ENCODE data around the gene WASL.

The WASL gene

GRCh38 chr7:123666492-123666891 is 82.3 kb downstream of the WASL start:
- H3K27ac ChIP-seq (ENCODE audit: low read depth, low read length), result no peak overlapping the region
- no peak overlapping the region for H3K4me3 ChIP-seq (ENCODE audit: low read depth in 1 of 2, low read length in 2 of 2)
- no peaks in the 10 kb centered on the region for H3K36me3 ChIP-seq (ENCODE audit: insufficient read depth, low read length)
- no peaks in the 10 kb centered on the region for H3K27me3 ChIP-seq (ENCODE audit: control insufficient read depth in 1 of 2, insufficient read depth in 2 of 2, low read length in 2 of 2)
- no peaks in the 10 kb centered on the region for H3K9me3 ChIP-seq (ENCODE audit: low read length)
- H3K4me1 ChIP-seq (ENCODE audit: insufficient read depth, low read length), result no peaks in the 10 kb centered on the region
- no peak overlapping the region for H3K9ac ChIP-seq (ENCODE audit: low read length)

- Histone ChIP-seq H3K9me3 (ENCODE audit: low read length) (no peaks in the 10 kb centered on the region), H3K4me1 (ENCODE audit: insufficient read depth, low read length) (no peaks in the 10 kb centered on the region), H3K27ac (ENCODE audit: low read depth, low read length) (no peak overlapping the region), H3K4me3 (ENCODE audit: low read depth in 1 of 2, low read length in 2 of 2) (no peak overlapping the region), H3K9ac (ENCODE audit: low read length) (no peak overlapping the region), H3K27me3 (ENCODE audit: control insufficient read depth in 1 of 2, insufficient read depth in 2 of 2, low read length in 2 of 2) (no peaks in the 10 kb centered on the region), H3K36me3 (ENCODE audit: insufficient read depth, low read length) (no peaks in the 10 kb centered on the region)
Observed at GRCh38 chr7:123665896-123666295, 82.9 kb downstream of the WASL start.

GRCh38 chr7:123665157-123665556 is 83.6 kb downstream of the WASL start:
- no peaks in the 10 kb centered on the region for H3K4me1 ChIP-seq (ENCODE audit: insufficient read depth, low read length)
- no peak overlapping the region for H3K27ac ChIP-seq (ENCODE audit: low read depth, low read length)
- no peak overlapping the region for H3K4me3 ChIP-seq (ENCODE audit: low read depth in 1 of 2, low read length in 2 of 2)
- no peaks in the 10 kb centered on the region for H3K36me3 ChIP-seq (ENCODE audit: insufficient read depth, low read length)
- no peaks in the 10 kb centered on the region for H3K27me3 ChIP-seq (ENCODE audit: control insufficient read depth in 1 of 2, insufficient read depth in 2 of 2, low read length in 2 of 2)
- no peak overlapping the region for H3K9ac ChIP-seq (ENCODE audit: low read length)
- no peaks in the 10 kb centered on the region for H3K9me3 ChIP-seq (ENCODE audit: low read length)

GRCh38 chr7:123663200-123663599 is 85.6 kb downstream of the WASL start:
- Histone ChIP-seq H3K4me1 (ENCODE audit: insufficient read depth, low read length) (no peaks in the 10 kb centered on the region), H3K27ac (ENCODE audit: low read depth, low read length) (no peak overlapping the region), H3K9me3 (ENCODE audit: low read length) (no peaks in the 10 kb centered on the region), H3K27me3 (ENCODE audit: control insufficient read depth in 1 of 2, insufficient read depth in 2 of 2, low read length in 2 of 2) (no peaks in the 10 kb centered on the region), H3K9ac (ENCODE audit: low read length) (no peak overlapping the region), H3K36me3 (ENCODE audit: insufficient read depth, low read length) (no peaks in the 10 kb centered on the region), H3K4me3 (ENCODE audit: low read depth in 1 of 2, low read length in 2 of 2) (no peak overlapping the region)

GRCh38 chr7:123662755-123663154 is 86.0 kb downstream of the WASL start:
- H3K27ac ChIP-seq (ENCODE audit: low read depth, low read length), result no peak overlapping the region
- H3K9ac ChIP-seq (ENCODE audit: low read length), result no peak overlapping the region

GRCh38 chr7:123662293-123662692 is 86.5 kb downstream of the WASL start:
- H3K4me1 ChIP-seq (ENCODE audit: insufficient read depth, low read length), result no peaks in the 10 kb centered on the region
- H3K27ac ChIP-seq (ENCODE audit: low read depth, low read length), result no peak overlapping the region
- no peak overlapping the region for H3K4me3 ChIP-seq (ENCODE audit: low read depth in 1 of 2, low read length in 2 of 2)
- H3K27me3 ChIP-seq (ENCODE audit: control insufficient read depth in 1 of 2, insufficient read depth in 2 of 2, low read length in 2 of 2), result no peaks in the 10 kb centered on the region
- no peaks in the 10 kb centered on the region for H3K36me3 ChIP-seq (ENCODE audit: insufficient read depth, low read length)
- H3K9ac ChIP-seq (ENCODE audit: low read length), result no peak overlapping the region
- H3K9me3 ChIP-seq (ENCODE audit: low read length), result no peaks in the 10 kb centered on the region

More at GRCh38 chr7:123662755-123663154, 86.0 kb downstream of the WASL start:
- Histone ChIP-seq H3K27me3 (ENCODE audit: control insufficient read depth in 1 of 2, insufficient read depth in 2 of 2, low read length in 2 of 2) (no peaks in the 10 kb centered on the region), H3K36me3 (ENCODE audit: insufficient read depth, low read length) (no peaks in the 10 kb centered on the region), H3K4me1 (ENCODE audit: insufficient read depth, low read length) (no peaks in the 10 kb centered on the region), H3K9me3 (ENCODE audit: low read length) (no peaks in the 10 kb centered on the region), H3K4me3 (ENCODE audit: low read depth in 1 of 2, low read length in 2 of 2) (no peak overlapping the region)

- no peaks in the 10 kb centered on the region for H3K9me3 ChIP-seq (ENCODE audit: low read length)
- H3K4me3 ChIP-seq (ENCODE audit: low read depth in 1 of 2, low read length in 2 of 2), result no peak overlapping the region
- no peak overlapping the region for H3K27ac ChIP-seq (ENCODE audit: low read depth, low read length)
- no peaks in the 10 kb centered on the region for H3K27me3 ChIP-seq (ENCODE audit: control insufficient read depth in 1 of 2, insufficient read depth in 2 of 2, low read length in 2 of 2)
- H3K4me1 ChIP-seq (ENCODE audit: insufficient read depth, low read length), result no peaks in the 10 kb centered on the region
- H3K36me3 ChIP-seq (ENCODE audit: insufficient read depth, low read length), result no peaks in the 10 kb centered on the region
- H3K9ac ChIP-seq (ENCODE audit: low read length), result no peak overlapping the region
Observed at GRCh38 chr7:123661765-123662164, 87.0 kb downstream of the WASL start.

GRCh38 chr7:123660514-123661354 is 88.1 kb downstream of the WASL start:
- H3K4me1 ChIP-seq (ENCODE audit: insufficient read depth, low read length), result no peaks in the 10 kb centered on the region
- no peak overlapping the region for H3K4me3 ChIP-seq (ENCODE audit: low read depth in 1 of 2, low read length in 2 of 2)
- H3K27ac ChIP-seq (ENCODE audit: low read depth, low read length), result no peak overlapping the region
- no peaks in the 10 kb centered on the region for H3K27me3 ChIP-seq (ENCODE audit: control insufficient read depth in 1 of 2, insufficient read depth in 2 of 2, low read length in 2 of 2)
- no peaks in the 10 kb centered on the region for H3K36me3 ChIP-seq (ENCODE audit: insufficient read depth, low read length)
- H3K9ac ChIP-seq (ENCODE audit: low read length), result no peak overlapping the region
- H3K9me3 ChIP-seq (ENCODE audit: low read length), result no peaks in the 10 kb centered on the region

- H3K27me3 ChIP-seq (ENCODE audit: control insufficient read depth in 1 of 2, insufficient read depth in 2 of 2, low read length in 2 of 2), result no peaks in the 10 kb centered on the region
- no peaks in the 10 kb centered on the region for H3K36me3 ChIP-seq (ENCODE audit: insufficient read depth, low read length)
- H3K27ac ChIP-seq (ENCODE audit: low read depth, low read length), result no peak overlapping the region
- no peak overlapping the region for H3K9ac ChIP-seq (ENCODE audit: low read length)
- H3K4me1 ChIP-seq (ENCODE audit: insufficient read depth, low read length), result no peaks in the 10 kb centered on the region
- no peak overlapping the region for H3K4me3 ChIP-seq (ENCODE audit: low read depth in 1 of 2, low read length in 2 of 2)
- no peaks in the 10 kb centered on the region for H3K9me3 ChIP-seq (ENCODE audit: low read length)
Observed at GRCh38 chr7:123658023-123658422, 90.8 kb downstream of the WASL start.

- H3K36me3 ChIP-seq (ENCODE audit: insufficient read depth, low read length), result no peaks in the 10 kb centered on the region
- no peaks in the 10 kb centered on the region for H3K27me3 ChIP-seq (ENCODE audit: control insufficient read depth in 1 of 2, insufficient read depth in 2 of 2, low read length in 2 of 2)
- H3K4me3 ChIP-seq (ENCODE audit: low read depth in 1 of 2, low read length in 2 of 2), result no peak overlapping the region
- H3K9ac ChIP-seq (ENCODE audit: low read length), result no peak overlapping the region
- no peaks in the 10 kb centered on the region for H3K9me3 ChIP-seq (ENCODE audit: low read length)
- H3K27ac ChIP-seq (ENCODE audit: low read depth, low read length), result no peak overlapping the region
- no peaks in the 10 kb centered on the region for H3K4me1 ChIP-seq (ENCODE audit: insufficient read depth, low read length)
Observed at GRCh38 chr7:123657304-123657685, 91.5 kb downstream of the WASL start.

- H3K27me3 ChIP-seq (ENCODE audit: control insufficient read depth in 1 of 2, insufficient read depth in 2 of 2, low read length in 2 of 2), result no peaks in the 10 kb centered on the region
- no peaks in the 10 kb centered on the region for H3K9me3 ChIP-seq (ENCODE audit: low read length)
- no peak overlapping the region for H3K27ac ChIP-seq (ENCODE audit: low read depth, low read length)
- H3K36me3 ChIP-seq (ENCODE audit: insufficient read depth, low read length), result no peaks in the 10 kb centered on the region
- no peak overlapping the region for H3K9ac ChIP-seq (ENCODE audit: low read length)
- H3K4me3 ChIP-seq (ENCODE audit: low read depth in 1 of 2, low read length in 2 of 2), result no peak overlapping the region
- H3K4me1 ChIP-seq (ENCODE audit: insufficient read depth, low read length), result no peaks in the 10 kb centered on the region
Observed at GRCh38 chr7:123656544-123657303, 92.1 kb downstream of the WASL start.
